ENCODE results near the gene KLHDC3. TPM values are rescaled to one million over a fixed set of nuclear protein-coding genes. Genes with fewer than 3 reads are reported as not detected.

The KLHDC3 gene
- total and polyA plus RNA-seq, 2 of the 13 experiments (the other 11 are each of a cell fraction or from before 2014, with no cell fraction given), result 78.3 to 91.5 TPM

DNA sequence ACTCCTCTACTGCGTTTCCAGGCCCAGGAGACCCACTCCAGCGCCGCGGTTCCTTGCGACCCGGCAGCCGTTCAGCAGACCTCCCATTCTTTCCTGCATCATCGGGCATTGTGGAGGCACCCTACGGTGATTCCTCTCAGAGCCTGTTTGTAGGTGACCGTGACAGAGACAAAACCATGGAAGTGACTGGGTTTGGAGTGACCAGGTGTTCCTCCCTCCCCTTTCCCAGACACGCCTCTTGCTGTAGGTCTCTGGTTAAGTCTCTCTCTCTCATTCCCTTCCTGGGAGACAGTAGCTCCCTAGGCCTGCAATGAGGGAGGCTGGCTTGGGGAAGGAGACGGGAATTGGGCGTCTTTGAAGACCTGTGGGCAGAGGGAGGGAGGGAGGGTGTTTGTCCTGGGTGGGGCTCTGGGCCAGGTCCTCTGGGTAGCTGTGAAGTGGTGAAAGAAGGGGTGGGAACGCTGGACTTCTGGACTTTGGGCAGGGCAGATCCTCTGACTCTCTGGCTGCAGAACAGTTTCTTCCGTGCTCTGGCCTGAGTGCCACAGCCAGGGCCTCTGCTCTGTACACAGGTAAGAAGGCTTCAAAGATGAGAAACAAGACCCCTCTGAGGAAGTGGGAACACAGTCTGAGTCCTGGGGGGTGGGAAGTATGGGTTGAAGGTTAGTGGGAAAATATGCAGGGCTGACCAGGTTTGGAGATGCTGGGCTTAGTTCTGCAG lies 46.1 kb downstream of the KLHDC3 start (continued):
- peak; percentile 57; the same call in 1 of the 2 replicates for TF ChIP-seq ZNF441 (CRISPR knock-in tag; IDR thresholded peaks at IDR 0.05; ENCODE audit: borderline replicate concordance)
- TF ChIP-seq, protein P1, sequence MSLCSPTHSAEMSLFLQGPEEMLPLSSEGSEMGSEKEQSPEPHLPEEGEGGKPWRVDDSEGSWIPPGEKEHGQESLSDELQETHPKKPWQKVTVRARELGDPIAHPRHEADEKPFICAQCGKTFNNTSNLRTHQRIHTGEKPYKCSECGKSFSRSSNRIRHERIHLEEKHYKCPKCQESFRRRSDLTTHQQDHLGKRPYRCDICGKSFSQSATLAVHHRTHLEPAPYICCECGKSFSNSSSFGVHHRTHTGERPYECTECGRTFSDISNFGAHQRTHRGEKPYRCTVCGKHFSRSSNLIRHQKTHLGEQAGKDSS (CRISPR knock-in tag; IDR thresholded peaks at IDR 0.05; ENCODE audit: borderline replicate concordance, low read depth), result peak; percentile 90; the same call in 1 of the 2 replicates
- 0 out of 2 replicates have a peak, but pooled peaks have one; percentile 26 for TF ChIP-seq SNAI1 (CRISPR knock-in tag; IDR thresholded peaks at IDR 0.05; ENCODE audit: borderline replicate concordance)
- TF ChIP-seq ZNF75D (CRISPR knock-in tag; IDR thresholded peaks at IDR 0.05; ENCODE audit: borderline replicate concordance), result no peak
- peak; percentile 71; the same call in 1 of the 2 replicates for TF ChIP-seq DMAP1 (CRISPR knock-in tag; IDR thresholded peaks at IDR 0.05)
- peak; percentile 95 for TF ChIP-seq HNF4G (IDR thresholded peaks at IDR 0.05; ENCODE audit: borderline replicate concordance, low read depth, low read length)
- peak; percentile 96 for TF ChIP-seq HNF4G (CRISPR knock-in tag; IDR thresholded peaks at IDR 0.05; ENCODE audit: borderline replicate concordance, low read depth)
- TF ChIP-seq SUZ12 (IDR thresholded peaks at IDR 0.05; ENCODE audit: low read depth, low read length), result no peak
- no peak for TF ChIP-seq TMF1 (CRISPR knock-in tag; IDR thresholded peaks at IDR 0.05; ENCODE audit: low read depth)
- TF ChIP-seq ZNF274 (CRISPR knock-in tag; IDR thresholded peaks at IDR 0.05), result peak; percentile 87
- TF ChIP-seq ZNF772 (CRISPR knock-in tag; IDR thresholded peaks at IDR 0.05), result peak; percentile 63
- no peak for TF ChIP-seq GABPB1 (CRISPR knock-in tag; IDR thresholded peaks at IDR 0.05)
- no peak for TF ChIP-seq RAD21 (CRISPR knock-in tag; IDR thresholded peaks at IDR 0.05)
- TF ChIP-seq ZNF644 (CRISPR knock-in tag; IDR thresholded peaks at IDR 0.05; ENCODE audit: low read depth), result peak; percentile 31; the same call in 1 of the 2 replicates
- no peak for TF ChIP-seq MAF1 (CRISPR knock-in tag; IDR thresholded peaks at IDR 0.05; ENCODE audit: borderline replicate concordance)
- peak; percentile 83 for TF ChIP-seq ZNF883 (CRISPR knock-in tag; IDR thresholded peaks at IDR 0.05; ENCODE audit: not compliant biosample characterization)
- TF ChIP-seq, protein P2, sequence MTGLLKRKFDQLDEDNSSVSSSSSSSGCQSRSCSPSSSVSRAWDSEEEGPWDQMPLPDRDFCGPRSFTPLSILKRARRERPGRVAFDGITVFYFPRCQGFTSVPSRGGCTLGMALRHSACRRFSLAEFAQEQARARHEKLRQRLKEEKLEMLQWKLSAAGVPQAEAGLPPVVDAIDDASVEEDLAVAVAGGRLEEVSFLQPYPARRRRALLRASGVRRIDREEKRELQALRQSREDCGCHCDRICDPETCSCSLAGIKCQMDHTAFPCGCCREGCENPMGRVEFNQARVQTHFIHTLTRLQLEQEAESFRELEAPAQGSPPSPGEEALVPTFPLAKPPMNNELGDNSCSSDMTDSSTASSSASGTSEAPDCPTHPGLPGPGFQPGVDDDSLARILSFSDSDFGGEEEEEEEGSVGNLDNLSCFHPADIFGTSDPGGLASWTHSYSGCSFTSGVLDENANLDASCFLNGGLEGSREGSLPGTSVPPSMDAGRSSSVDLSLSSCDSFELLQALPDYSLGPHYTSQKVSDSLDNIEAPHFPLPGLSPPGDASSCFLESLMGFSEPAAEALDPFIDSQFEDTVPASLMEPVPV (CRISPR knock-in tag; IDR thresholded peaks at IDR 0.05), result peak; percentile 78; the same call in 1 of the 2 replicates
- TF ChIP-seq SOX13 (IDR thresholded peaks at IDR 0.05), result 0 out of 2 replicates have a peak, but pooled peaks have one; percentile 24
- peak in 1 of 2 experiments; percentile 62; a peak in 2 of 4 replicates for TF ChIP-seq SOX13 (CRISPR knock-in tag; conservative IDR thresholded peaks at IDR 0.05 in 1 of 2, IDR thresholded peaks at IDR 0.05 in 1 of 2)
- TF ChIP-seq ZNF746 (CRISPR knock-in tag; IDR thresholded peaks at IDR 0.05), result peak; percentile 80
- TF ChIP-seq HNRNPH1 (optimal IDR thresholded peaks at IDR 0.05; ENCODE audit: low read depth, low read length), result peak; percentile 68
- peak; percentile 93; the same call in 1 of the 2 replicates for TF ChIP-seq SMAD1 (CRISPR knock-in tag; IDR thresholded peaks at IDR 0.05; ENCODE audit: borderline replicate concordance, low read depth)
- no peak for TF ChIP-seq ZNF569 (CRISPR knock-in tag; IDR thresholded peaks at IDR 0.05; ENCODE audit: borderline replicate concordance)
- TF ChIP-seq REST (IDR thresholded peaks at IDR 0.05; ENCODE audit: borderline replicate concordance in 1 of 2, low read depth in 1 of 2, low read length in 2 of 2), result peak in 1 of 2 experiments; percentile 66; a peak in 1 of 4 replicates
